ENCODE data around the gene SYNGR2. TPM values are rescaled to one million over a fixed set of nuclear protein-coding genes. Genes with fewer than 3 reads are reported as not detected.
A peak's percentile ranks its signal among the peaks of the same experiment; 100 is the strongest.

The SYNGR2 gene
- total RNA-seq, 1 experiment from 2014 or later = 148 TPM

- H3K9me2 ChIP-seq (ENCODE audit: insufficient read depth) = no peaks in the 10 kb centered on the region
- H3K27me3 ChIP-seq (ENCODE audit: insufficient read depth, low read length) = no peaks in the 10 kb centered on the region
- peak overlapping the region; percentile 96 for H3K4me2 ChIP-seq (ENCODE audit: low read length)
- H3K4me3 ChIP-seq (replicated peaks in 1 of 2; ENCODE audit: low read depth in 1 of 2, low read length in 2 of 2) = peak overlapping the region in 1 of 2 experiments; percentile 89; a peak in 2 of 4 replicates
- intact Hi-C loops (cut with micrococcal nuclease) = loop anchor here (5.0 kb wide), 1 partner anchor 123 kb away; no protein-coding TSS in a partner anchor
- peak overlapping the region; percentile 58 for H2AFZ ChIP-seq (ENCODE audit: low read depth, low read length, poor library complexity, severe bottlenecking)
- no peaks in the 10 kb centered on the region for H4K20me1 ChIP-seq (ENCODE audit: insufficient read depth)
- BruUV-seq (replicated peaks) = no TSS peak
- ChIA-PET CTCF (interaction anchor here (1.2 to 2.1 kb wide), 5 partner anchors 10 to 122 kb away, joined by 3 to 9 read pairs (median 5); no protein-coding TSS in a partner anchor), POLR2A (interaction anchor here (0.7 to 4.2 kb wide), 5 partner anchors 9 to 57 kb away, joined by 3 to 35 read pairs (median 4); partner anchors contain the start of genes AFMID and TK1), RAD21 (ENCODE audit: low non-redundant PET in 1 of 2, low total read pairs in 2 of 2, uncharacterized antibody in 2 of 2, unreplicated experiment in 2 of 2) (interaction anchor here in 1 of 2 experiments (1.1 to 1.3 kb wide), 3 partner anchors 19 to 122 kb away, joined by 3 to 4 read pairs (median 3); partner anchors contain the start of gene AFMID)
- H3K27ac ChIP-seq (ENCODE audit: low read depth, low read length) = peak overlapping the region; percentile 95; the same call in 1 of the 2 replicates
- H3K9me3 ChIP-seq (ENCODE audit: control insufficient read depth in 1 of 2, insufficient read depth in 1 of 2, low read depth in 1 of 2, low read length in 2 of 2) = no peaks in the 10 kb centered on the region
- H3K36me3 ChIP-seq (ENCODE audit: control insufficient read depth in 1 of 2, insufficient read depth in 2 of 2, low read length in 2 of 2) = 0 out of 4 replicates have a peak, but pooled peaks cover 0 to 1% of the 10 kb centered on the region in 2 experiments
- peaks cover 39 to 69% of the 10 kb centered on the region in 2 experiments for H3K4me1 ChIP-seq (ENCODE audit: control insufficient read depth in 1 of 2, insufficient read depth in 2 of 2, low read length in 2 of 2)
- ATAC-seq (no peak), DNase-seq (ENCODE audit: low read depth, low spot score) (no peak)
- no peak for TF ChIP-seq TCF7L2 (IDR thresholded peaks at IDR 0.05; ENCODE audit: borderline replicate concordance, extremely low read depth, insufficient read depth, insufficient read length)
- no peak for TF ChIP-seq SRF (IDR thresholded peaks at IDR 0.05; ENCODE audit: low read depth)
- TF ChIP-seq POLR2AphosphoS5 (IDR thresholded peaks at IDR 0.05; ENCODE audit: low read depth, low read length) = no peak; the same call in 1 of the 2 replicates
- TF ChIP-seq SIN3A (IDR thresholded peaks at IDR 0.05; ENCODE audit: low read depth) = no peak
- TF ChIP-seq CBX3 (IDR thresholded peaks at IDR 0.05; ENCODE audit: low read depth) = no peak
- TF ChIP-seq CTCF (IDR thresholded peaks at IDR 0.05 in 2 of 3, conservative IDR thresholded peaks at IDR 0.05 in 1 of 3; ENCODE audit: borderline replicate concordance in 1 of 3, insufficient read depth in 1 of 3, low read depth in 2 of 3, low read length in 2 of 3) = no peak
- TF ChIP-seq RAD21 (IDR thresholded peaks at IDR 0.05; ENCODE audit: low read depth) = no peak
- no peak for TF ChIP-seq JUND (IDR thresholded peaks at IDR 0.05)
- TF ChIP-seq SP1 (IDR thresholded peaks at IDR 0.05; ENCODE audit: low read depth) = no peak
- no peak for TF ChIP-seq ZNF274 (IDR thresholded peaks at IDR 0.05; ENCODE audit: low read depth, low read length)
- no peak; the same call in 1 of the 2 replicates for TF ChIP-seq ZFX (IDR thresholded peaks at IDR 0.05)
- TF ChIP-seq ELF1 (IDR thresholded peaks at IDR 0.05; ENCODE audit: borderline replicate concordance, low read depth) = no peak
- no peak for TF ChIP-seq ATF3 (IDR thresholded peaks at IDR 0.05)
- no peak for TF ChIP-seq EZH2 (IDR thresholded peaks at IDR 0.05)
- no peak for TF ChIP-seq POLR2A (IDR thresholded peaks at IDR 0.05; ENCODE audit: borderline replicate concordance, extremely low read depth, insufficient read depth, insufficient read length)
- TF ChIP-seq REST (IDR thresholded peaks at IDR 0.05; ENCODE audit: low read depth) = no peak
- no peak for TF ChIP-seq EGR1 (IDR thresholded peaks at IDR 0.05; ENCODE audit: low read depth)
- peak overlapping the region; percentile 77 for H3K9ac ChIP-seq (ENCODE audit: low read length)
- H3K79me2 ChIP-seq (ENCODE audit: insufficient read depth, low read length) = peaks cover 17% of the 10 kb centered on the region; the same call in 1 of the 2 replicates
Observed at GRCh38 chr17:78129351-78130089, 38.9 kb upstream of the SYNGR2 start.
